Endothelial cell of umbilical vein (primary cell): ENCODE results near the gene HCFC1.

Experiments
- EZH2 ChIP-seq: IDR thresholded peaks from 2 replicates; pipeline ENCODE4 v1.6.1; 2012; ENCODE audit warnings: borderline replicate concordance, low read depth, mild to moderate bottlenecking, moderate library complexity, low read length, inconsistent platforms; ENCODE audit not compliant: severe bottlenecking
- FOS ChIP-seq: IDR thresholded peaks from 2 replicates; pipeline ENCODE4 v1.6.1; 2011; ENCODE audit warnings: mild to moderate bottlenecking, low read length, moderate library complexity, borderline replicate concordance; ENCODE audit not compliant: insufficient read depth
- GATA2 ChIP-seq: IDR thresholded peaks from 2 replicates; pipeline ENCODE4 v1.7.0; 2011; ENCODE audit warnings: low read depth, mild to moderate bottlenecking, moderate library complexity, mixed read lengths, low read length; ENCODE audit not compliant: insufficient read length, insufficient read depth
- JUN ChIP-seq: IDR thresholded peaks from 2 replicates; pipeline ENCODE4 v1.6.1; 2011; ENCODE audit warnings: borderline replicate concordance, low read depth; ENCODE audit not compliant: insufficient read length, insufficient read depth
- MYC ChIP-seq: IDR thresholded peaks from one replicate; pipeline ENCODE4 v1.6.1; 2011; ENCODE audit warnings: mild to moderate bottlenecking, low read depth, low read length
- POLR2A ChIP-seq: IDR thresholded peaks from 2 replicates; pipeline ENCODE4 v1.6.1; 2012; ENCODE audit warnings: low read depth, mild to moderate bottlenecking, control low read depth, low read length
- POLR2AphosphoS5 ChIP-seq: IDR thresholded peaks from 2 replicates; pipeline ENCODE4 v1.6.1; 2012; ENCODE audit warnings: low read depth, mild to moderate bottlenecking, control low read depth, low read length, moderate library complexity; ENCODE audit not compliant: insufficient read depth
- TF ChIP-seq, protein P1 (sequence below), 2 donors: IDR thresholded peaks; 1 replicate in 1 of 2; 2 replicates in 1 of 2; pipeline ENCODE4 v1.5.1; 2011; ENCODE audit warnings: low read length in 2 of 2, mild to moderate bottlenecking in 2 of 2, moderate library complexity in 2 of 2, control low read depth in 1 of 2, inconsistent platforms in 1 of 2, low read depth in 1 of 2; ENCODE audit not compliant: insufficient read depth in 1 of 2; ENCODE audit errors: extremely low read depth in 1 of 2
- TF ChIP-seq, protein P2 (sequence below): IDR thresholded peaks from 2 replicates; pipeline ENCODE4 v1.6.1; 2011; ENCODE audit not compliant: insufficient read depth, insufficient read length

DNA sequence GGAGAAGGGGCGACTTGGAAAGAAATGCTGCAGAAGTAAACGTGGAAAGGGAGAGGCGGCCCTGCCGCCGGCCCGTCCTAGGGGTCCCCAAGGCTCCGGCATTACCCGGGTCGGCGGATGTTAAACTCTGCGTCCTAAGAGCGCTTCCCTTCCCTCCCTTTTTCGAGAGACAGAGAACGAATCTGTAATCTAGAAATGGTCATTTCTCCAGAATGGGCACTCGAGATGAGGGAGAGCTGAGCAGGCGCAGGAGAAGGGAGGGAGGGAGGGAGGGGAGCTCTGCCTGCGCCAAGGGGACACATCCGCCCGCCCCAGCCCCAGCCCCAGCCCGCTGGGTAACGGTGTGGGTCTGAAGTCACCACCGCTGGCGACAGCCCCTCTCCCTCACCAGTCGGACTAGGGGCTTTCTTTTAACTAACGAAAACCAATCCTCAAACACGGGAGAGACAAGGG, 1.7 kb downstream of the HCFC1 start:
- TF ChIP-seq, protein P1, sequence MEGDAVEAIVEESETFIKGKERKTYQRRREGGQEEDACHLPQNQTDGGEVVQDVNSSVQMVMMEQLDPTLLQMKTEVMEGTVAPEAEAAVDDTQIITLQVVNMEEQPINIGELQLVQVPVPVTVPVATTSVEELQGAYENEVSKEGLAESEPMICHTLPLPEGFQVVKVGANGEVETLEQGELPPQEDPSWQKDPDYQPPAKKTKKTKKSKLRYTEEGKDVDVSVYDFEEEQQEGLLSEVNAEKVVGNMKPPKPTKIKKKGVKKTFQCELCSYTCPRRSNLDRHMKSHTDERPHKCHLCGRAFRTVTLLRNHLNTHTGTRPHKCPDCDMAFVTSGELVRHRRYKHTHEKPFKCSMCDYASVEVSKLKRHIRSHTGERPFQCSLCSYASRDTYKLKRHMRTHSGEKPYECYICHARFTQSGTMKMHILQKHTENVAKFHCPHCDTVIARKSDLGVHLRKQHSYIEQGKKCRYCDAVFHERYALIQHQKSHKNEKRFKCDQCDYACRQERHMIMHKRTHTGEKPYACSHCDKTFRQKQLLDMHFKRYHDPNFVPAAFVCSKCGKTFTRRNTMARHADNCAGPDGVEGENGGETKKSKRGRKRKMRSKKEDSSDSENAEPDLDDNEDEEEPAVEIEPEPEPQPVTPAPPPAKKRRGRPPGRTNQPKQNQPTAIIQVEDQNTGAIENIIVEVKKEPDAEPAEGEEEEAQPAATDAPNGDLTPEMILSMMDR (IDR thresholded peaks at IDR 0.05; ENCODE audit: extremely low read depth in 1 of 2, insufficient read depth in 1 of 2, low read depth in 1 of 2, low read length in 2 of 2), result no peak
- TF ChIP-seq POLR2A, result no peak
- TF ChIP-seq JUN, result no peak
- TF ChIP-seq POLR2AphosphoS5, result no peak
- TF ChIP-seq, protein P2, sequence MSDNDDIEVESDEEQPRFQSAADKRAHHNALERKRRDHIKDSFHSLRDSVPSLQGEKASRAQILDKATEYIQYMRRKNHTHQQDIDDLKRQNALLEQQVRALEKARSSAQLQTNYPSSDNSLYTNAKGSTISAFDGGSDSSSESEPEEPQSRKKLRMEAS, result no peak
- TF ChIP-seq EZH2, result no peak
- no peak for TF ChIP-seq MYC
- no peak for TF ChIP-seq GATA2
- no peak for TF ChIP-seq FOS
